Fibroblast of lung (primary cell): ENCODE results near the gene CABP4. TPM values are rescaled to one million over a fixed set of nuclear protein-coding genes. Genes with fewer than 3 reads are reported as not detected.

ENCODE experiments used
- DNase-seq, 2 donors: peaks; one replicate each; pipeline versions ENCODE4 v3.0.0 to v3.0.0-alpha.2; 2010; ENCODE audit warnings: low read depth in 2 of 2
- H2AFZ ChIP-seq: 2 replicates; pipeline ENCODE4 v1.5.1; 2012; ENCODE audit warnings: low read length, control low read depth, inconsistent platforms
- H3K27ac ChIP-seq: 2 replicates; pipeline ENCODE4 v1.5.1; 2011; ENCODE audit warnings: low read length, control low read depth; ENCODE audit not compliant: insufficient read depth
- H3K27me3 ChIP-seq: 2 replicates; pipeline ENCODE4 v1.5.1; 2011; ENCODE audit warnings: mild to moderate bottlenecking, low read length; ENCODE audit not compliant: control insufficient read depth, insufficient read depth
- H3K36me3 ChIP-seq: 2 replicates; pipeline ENCODE4 v1.5.1; 2011; ENCODE audit warnings: low read length; ENCODE audit not compliant: control insufficient read depth, insufficient read depth
- H3K4me1 ChIP-seq: 2 replicates; pipeline ENCODE4 v1.5.1; 2011; ENCODE audit warnings: low read length; ENCODE audit not compliant: control insufficient read depth, insufficient read depth; ENCODE audit errors: extremely low read depth
- H3K4me2 ChIP-seq: 2 replicates; pipeline ENCODE4 v1.5.1; 2011; ENCODE audit warnings: low read length, control low read depth; ENCODE audit not compliant: insufficient read depth; ENCODE audit errors: extremely low read depth
- H3K4me3 ChIP-seq, 4 experiments: fragments of 200-600 bp in 1 of 4; sonication (generic) in 1 of 4; replicated peaks in 1 of 4; 2 replicates each; pipeline ENCODE4 v1.5.1; 2011 to 2016; ENCODE audit warnings: low read length in 4 of 4, low read depth in 3 of 4, mild to moderate bottlenecking in 3 of 4, control low read depth in 2 of 4, inconsistent platforms in 1 of 4, mixed read lengths in 1 of 4; ENCODE audit not compliant: insufficient read depth in 1 of 4; ENCODE audit errors: control extremely low read depth in 1 of 4
- H3K79me2 ChIP-seq: 2 replicates; pipeline ENCODE4 v1.5.1; 2012; ENCODE audit warnings: mild to moderate bottlenecking, low read length, inconsistent platforms; ENCODE audit not compliant: control insufficient read depth, insufficient read depth
- H3K9ac ChIP-seq: 2 replicates; pipeline ENCODE4 v1.5.1; 2011; ENCODE audit warnings: mild to moderate bottlenecking, low read length, control low read depth; ENCODE audit not compliant: insufficient read depth
- H3K9me3 ChIP-seq: 2 replicates; pipeline ENCODE4 v1.5.1; 2012; ENCODE audit warnings: low read depth, low read length; ENCODE audit not compliant: control insufficient read depth, insufficient read depth
- H4K20me1 ChIP-seq: 2 replicates; pipeline ENCODE4 v1.5.1; 2011; ENCODE audit warnings: low read length; ENCODE audit not compliant: control insufficient read depth, insufficient read depth; ENCODE audit errors: extremely low read depth
- EZH2 ChIP-seq: IDR thresholded peaks from 2 replicates; pipeline ENCODE4 v1.5.1; 2012; ENCODE audit warnings: low read length, control low read depth, mild to moderate bottlenecking; ENCODE audit errors: missing control alignments
- polyA plus RNA-seq, 2 donors: library from polyadenylated mRNA; depleted of rRNA in 1 of 2; stranded (reverse) in 1 of 2; unstranded in 1 of 2; fragments of >200 nt; gene quantifications; 2 replicates each; pipeline ENCODE4 v1.2.1, GENCODE V29; 2011 to 2012; ENCODE audit warnings: missing spikeins in 1 of 2
- total RNA-seq: library from RNA; depleted of rRNA; stranded (reverse); fragments of >200 nt; gene quantifications from 2 replicates; pipeline ENCODE4 v1.2.1, GENCODE V29; 2014
- TF ChIP-seq, protein P1 (sequence below), 2 donors: IDR thresholded peaks in 1 of 2; conservative IDR thresholded peaks in 1 of 2; 1 replicate in 1 of 2; 2 replicates in 1 of 2; pipeline ENCODE4 v1.5.1; 2011 to 2012; ENCODE audit warnings: low read length in 2 of 2, control low read depth in 1 of 2, inconsistent platforms in 1 of 2, low read depth in 1 of 2, mild to moderate bottlenecking in 1 of 2

Gene CABP4
- total and polyA plus RNA-seq, 2 donors (not counting 1 experiment from before 2014, with no cell fraction given): not detected

DNA sequence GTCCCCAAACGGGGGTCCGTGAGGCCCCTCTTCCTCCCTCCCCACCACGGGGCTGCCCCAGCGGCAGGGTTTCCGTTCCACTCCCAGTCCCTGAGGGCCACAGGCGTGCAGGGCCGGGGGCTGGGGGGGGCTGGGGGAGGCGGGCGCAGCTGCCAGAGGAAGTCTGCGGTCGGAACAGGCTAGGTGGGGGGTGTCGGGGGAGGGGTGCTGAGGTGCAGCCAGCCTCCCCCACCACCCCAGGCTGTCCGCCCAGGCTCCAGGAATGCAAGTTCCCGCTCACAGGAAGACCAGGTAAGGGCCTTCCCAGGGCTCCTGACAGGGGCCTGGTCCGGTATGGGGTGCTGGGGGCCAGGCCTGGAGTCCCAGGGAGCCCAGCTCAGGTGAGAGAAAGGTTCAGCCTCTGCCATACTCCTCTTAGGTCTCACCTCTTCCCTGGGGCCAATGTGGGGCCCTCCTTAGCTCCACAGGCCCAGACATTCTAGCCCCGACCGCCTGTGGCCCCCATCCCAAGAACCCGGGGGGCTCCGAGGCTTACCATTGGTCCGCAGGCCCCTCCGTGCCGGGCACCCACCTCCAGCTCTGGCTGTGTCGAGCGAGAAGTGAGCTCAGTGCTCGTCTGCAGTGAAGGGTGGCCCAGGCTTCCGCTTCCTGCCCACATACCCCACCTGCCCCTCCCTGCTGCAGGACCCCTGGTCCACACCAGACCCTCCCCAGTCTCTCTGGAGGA, 17.9 kb upstream of the CABP4 start, which contains the start of gene PTPRCAP:
Gene PTPRCAP, minus strand, starts transcription at position 601 of the 727 bp plus-strand sequence. Its CDS starts 63 bp downstream, at position 538.
- no peaks in the 10 kb centered on the region for H3K9me3 ChIP-seq
- no peak within 1 kb of the TSS for H3K27ac ChIP-seq
- H3K4me3 ChIP-seq: no peak within 1 kb of the TSS
- H3K79me2 ChIP-seq: peaks cover 5% of the 10 kb centered on the region
- no peak for DNase-seq
- TF ChIP-seq, protein P1, sequence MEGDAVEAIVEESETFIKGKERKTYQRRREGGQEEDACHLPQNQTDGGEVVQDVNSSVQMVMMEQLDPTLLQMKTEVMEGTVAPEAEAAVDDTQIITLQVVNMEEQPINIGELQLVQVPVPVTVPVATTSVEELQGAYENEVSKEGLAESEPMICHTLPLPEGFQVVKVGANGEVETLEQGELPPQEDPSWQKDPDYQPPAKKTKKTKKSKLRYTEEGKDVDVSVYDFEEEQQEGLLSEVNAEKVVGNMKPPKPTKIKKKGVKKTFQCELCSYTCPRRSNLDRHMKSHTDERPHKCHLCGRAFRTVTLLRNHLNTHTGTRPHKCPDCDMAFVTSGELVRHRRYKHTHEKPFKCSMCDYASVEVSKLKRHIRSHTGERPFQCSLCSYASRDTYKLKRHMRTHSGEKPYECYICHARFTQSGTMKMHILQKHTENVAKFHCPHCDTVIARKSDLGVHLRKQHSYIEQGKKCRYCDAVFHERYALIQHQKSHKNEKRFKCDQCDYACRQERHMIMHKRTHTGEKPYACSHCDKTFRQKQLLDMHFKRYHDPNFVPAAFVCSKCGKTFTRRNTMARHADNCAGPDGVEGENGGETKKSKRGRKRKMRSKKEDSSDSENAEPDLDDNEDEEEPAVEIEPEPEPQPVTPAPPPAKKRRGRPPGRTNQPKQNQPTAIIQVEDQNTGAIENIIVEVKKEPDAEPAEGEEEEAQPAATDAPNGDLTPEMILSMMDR (conservative IDR thresholded peaks at IDR 0.05 in 1 of 2, IDR thresholded peaks at IDR 0.05 in 1 of 2; ENCODE audit: low read depth in 1 of 2, low read length in 2 of 2): no peak
- TF ChIP-seq EZH2: no peak
- peaks cover 42% of the 10 kb centered on the region for H3K36me3 ChIP-seq
- no peaks in the 10 kb centered on the region for H3K27me3 ChIP-seq
- no peak within 1 kb of the TSS for H2AFZ ChIP-seq
- H3K9ac ChIP-seq: no peak within 1 kb of the TSS
- no peak within 1 kb of the TSS for H3K4me2 ChIP-seq
- H4K20me1 ChIP-seq: no peaks in the 10 kb centered on the region
- peaks cover under 1% of the 10 kb centered on the region for H3K4me1 ChIP-seq

DNA sequence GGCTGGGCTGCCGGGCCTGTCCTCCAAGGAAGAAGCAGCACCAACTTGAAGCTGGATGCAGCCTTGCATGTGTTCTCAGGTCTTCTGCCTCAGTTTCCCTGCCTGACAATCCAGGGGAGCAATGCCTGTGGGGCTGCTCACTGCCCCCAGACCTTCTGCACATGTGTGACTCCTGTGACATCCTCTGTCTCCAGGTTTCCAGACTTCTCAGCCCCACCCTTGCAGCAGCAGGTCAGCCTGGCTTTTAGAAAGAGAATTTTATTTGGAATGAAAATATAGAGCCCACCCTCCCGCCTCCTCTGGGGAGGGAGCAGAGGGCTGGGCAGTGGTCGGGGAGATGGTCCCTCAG, 17.4 kb upstream of the CABP4 start:
- Histone ChIP-seq H3K9me3 (no peaks in the 10 kb centered on the region), H3K79me2 (peaks cover 11% of the 10 kb centered on the region), H3K27ac (no peak overlapping the region), H3K9ac (no peak overlapping the region), H3K4me1 (peaks cover 3% of the 10 kb centered on the region), H3K4me3 (no peak overlapping the region), H2AFZ (no peak overlapping the region), H3K4me2 (no peak overlapping the region), H3K27me3 (no peaks in the 10 kb centered on the region), H4K20me1 (no peaks in the 10 kb centered on the region), H3K36me3 (peaks cover 39% of the 10 kb centered on the region)
- no peak for DNase-seq
- TF ChIP-seq, protein P1 (conservative IDR thresholded peaks at IDR 0.05 in 1 of 2, IDR thresholded peaks at IDR 0.05 in 1 of 2; ENCODE audit: low read depth in 1 of 2, low read length in 2 of 2): no peak
- TF ChIP-seq EZH2: no peak

DNA sequence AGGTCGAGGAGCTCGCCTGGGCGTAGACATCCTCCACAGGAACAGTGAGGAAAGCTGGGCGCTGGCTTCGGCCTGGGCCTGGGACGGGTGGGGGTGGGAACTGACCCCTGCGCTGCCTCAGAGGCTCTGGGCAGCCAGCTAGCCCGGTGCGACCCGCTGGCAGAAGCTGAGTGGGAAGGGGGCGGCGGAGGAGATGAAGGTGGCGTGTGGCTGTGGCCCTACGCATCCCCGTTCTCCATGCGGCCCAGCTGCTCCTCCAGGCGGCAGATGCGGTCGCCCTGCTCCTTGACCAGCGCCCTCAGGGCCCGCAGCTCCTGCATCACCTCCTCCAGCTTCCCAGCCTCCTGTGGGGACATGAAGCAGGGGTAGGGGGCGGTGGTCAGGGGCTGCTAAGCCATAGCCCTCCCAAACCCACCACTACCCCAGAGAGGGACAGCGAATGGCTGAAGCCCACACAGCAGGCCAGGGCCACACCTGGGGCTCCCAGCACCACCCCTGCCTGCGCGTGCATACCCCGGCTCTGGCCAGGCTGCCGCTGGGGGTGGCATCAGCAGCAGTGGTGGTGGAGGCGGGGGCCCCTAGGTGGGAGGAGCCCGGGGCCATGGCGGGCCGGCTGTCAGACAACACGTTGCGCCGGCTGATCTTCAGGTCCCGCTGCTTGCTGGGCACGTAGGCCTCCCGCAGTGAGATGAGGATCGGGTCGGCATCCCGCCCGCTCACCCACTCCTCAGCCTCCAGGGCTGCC, 16.8 kb upstream of the CABP4 start:
- Histone ChIP-seq H4K20me1 (no peaks in the 10 kb centered on the region), H3K4me1 (peaks cover 3% of the 10 kb centered on the region), H3K9ac (no peak overlapping the region), H3K79me2 (peaks cover 11% of the 10 kb centered on the region), H2AFZ (no peak overlapping the region), H3K4me2 (no peak overlapping the region), H3K27me3 (no peaks in the 10 kb centered on the region), H3K9me3 (no peaks in the 10 kb centered on the region), H3K27ac (no peak overlapping the region), H3K36me3 (peaks cover 36% of the 10 kb centered on the region), H3K4me3 (no peak overlapping the region)
- TF ChIP-seq EZH2: no peak
- TF ChIP-seq, protein P1 (conservative IDR thresholded peaks at IDR 0.05 in 1 of 2, IDR thresholded peaks at IDR 0.05 in 1 of 2; ENCODE audit: low read depth in 1 of 2, low read length in 2 of 2): no peak
- no peak for DNase-seq
